Measurements from ENCODE around the gene AGBL4.

- no peak for TF ChIP-seq EP300 (IDR thresholded peaks at IDR 0.05)
- no peak for TF ChIP-seq CTCF (IDR thresholded peaks at IDR 0.05)
- no peak for TF ChIP-seq POLR2A (IDR thresholded peaks at IDR 0.05)
Measured at GRCh38 chr1:48979940-48980339, 1043.8 kb downstream of the AGBL4 start.
